GM12873 (cell line): ENCODE data around the gene MARCKSL1.

ENCODE experiments used
- CTCF ChIP-seq: IDR thresholded peaks from 2 replicates; pipeline ENCODE4 v1.5.1; 2012; ENCODE audit warnings: low read depth, mild to moderate bottlenecking, moderate library complexity, low read length, control low read depth; ENCODE audit not compliant: insufficient read depth; ENCODE audit errors: missing control alignments

MARCKSL1 gene

GRCh38 chr1:32291145-32291707 is 44.8 kb downstream of the MARCKSL1 start:
- TF ChIP-seq CTCF, result no peak

- no peak for TF ChIP-seq CTCF
These were observed 46.8 kb downstream of the MARCKSL1 start for GRCh38 chr1:32289256-32289655.

GRCh38 chr1:32286763-32287162 is 49.3 kb downstream of the MARCKSL1 start:
- TF ChIP-seq CTCF, result no peak

GRCh38 chr1:32285658-32286057 is 50.4 kb downstream of the MARCKSL1 start:
- TF ChIP-seq CTCF, result no peak
